HepG2 (cell line): Measurements from ENCODE around the gene CHAF1A. TPM values are rescaled to one million over a fixed set of nuclear protein-coding genes. Genes with fewer than 3 reads are reported as not detected.

Experiments used
- AGO2 ChIP-seq: fragments of 200-400 bp; formaldehyde crosslinking; optimal IDR thresholded peaks from 2 replicates; pipeline ENCODE3; 2017; ENCODE audit warnings: mild to moderate bottlenecking, low read depth, low read length, moderate library complexity
- ATF1 ChIP-seq: IDR thresholded peaks from 2 replicates; pipeline ENCODE4 v1.6.1; 2016; ENCODE audit warnings: mild to moderate bottlenecking, control low read depth
- FOSL2 ChIP-seq: sonication (generic); formaldehyde crosslinking; IDR thresholded peaks from 2 replicates; pipeline ENCODE4 v1.4.0; 2020; ENCODE audit warnings: missing genetic modification reagents
- FOXJ3 ChIP-seq: sonication (generic); formaldehyde crosslinking; IDR thresholded peaks from 2 replicates; pipeline ENCODE4 v1.4.0; 2020; ENCODE audit warnings: missing genetic modification reagents, mild to moderate bottlenecking, borderline replicate concordance
- HINFP ChIP-seq: sonication (generic); formaldehyde crosslinking; IDR thresholded peaks from 2 replicates; pipeline ENCODE4 v1.4.0; 2020; ENCODE audit warnings: low read depth, mild to moderate bottlenecking, missing genetic modification reagents
- JUND ChIP-seq: sonication (generic); formaldehyde crosslinking; IDR thresholded peaks from 2 replicates; pipeline ENCODE4 v1.8.0; 2022; ENCODE audit warnings: mild to moderate bottlenecking, missing genetic modification reagents
- PBX2 ChIP-seq: IDR thresholded peaks from 2 replicates; pipeline ENCODE4 v1.6.1; 2016; ENCODE audit warnings: control low read depth
- SATB2 ChIP-seq: sonication (generic); formaldehyde crosslinking; IDR thresholded peaks from 2 replicates; pipeline ENCODE4 v1.5.0; 2020; ENCODE audit warnings: missing genetic modification reagents
- TGIF2 ChIP-seq: IDR thresholded peaks from 2 replicates; pipeline ENCODE4 v1.6.1; 2016; ENCODE audit warnings: control low read depth, missing compliant biosample characterization
- ZBTB10 ChIP-seq: sonication (generic); formaldehyde crosslinking; IDR thresholded peaks from 2 replicates; pipeline ENCODE4 v1.4.0; 2020; ENCODE audit warnings: missing genetic modification reagents, borderline replicate concordance
- ZBTB43 ChIP-seq: sonication (generic); formaldehyde crosslinking; conservative IDR thresholded peaks from 2 replicates; pipeline ENCODE4 v1.4.0; 2020; ENCODE audit warnings: missing genetic modification reagents
- ZBTB46 ChIP-seq: sonication (generic); formaldehyde crosslinking; IDR thresholded peaks from 2 replicates; pipeline ENCODE4 v1.4.0; 2020; ENCODE audit warnings: mild to moderate bottlenecking, missing genetic modification reagents, borderline replicate concordance
- ZFX ChIP-seq: sonication (generic); formaldehyde crosslinking; IDR thresholded peaks from 2 replicates; pipeline ENCODE4 v1.4.0; 2020; ENCODE audit warnings: mild to moderate bottlenecking, low read depth, missing genetic modification reagents, moderate library complexity
- ZNF121 ChIP-seq: sonication (generic); formaldehyde crosslinking; IDR thresholded peaks from 2 replicates; pipeline ENCODE4 v1.5.0; 2020; ENCODE audit warnings: mild to moderate bottlenecking, missing genetic modification reagents
- ZNF362 ChIP-seq: sonication (generic); formaldehyde crosslinking; IDR thresholded peaks from 2 replicates; pipeline ENCODE4 v1.4.0; 2020; ENCODE audit warnings: missing genetic modification reagents, mild to moderate bottlenecking, borderline replicate concordance
- ZNF678 ChIP-seq: sonication (generic); formaldehyde crosslinking; IDR thresholded peaks from 2 replicates; pipeline ENCODE4 v1.4.0; 2020; ENCODE audit warnings: mild to moderate bottlenecking, missing genetic modification reagents
- ZNF761 ChIP-seq: sonication (generic); formaldehyde crosslinking; conservative IDR thresholded peaks from 2 replicates; pipeline ENCODE4 v1.4.0; 2020; ENCODE audit warnings: mild to moderate bottlenecking, missing genetic modification reagents
- ZNF775 ChIP-seq: sonication (generic); formaldehyde crosslinking; IDR thresholded peaks from 2 replicates; pipeline ENCODE4 v1.4.0; 2020; ENCODE audit warnings: missing genetic modification reagents, mild to moderate bottlenecking, moderate library complexity, borderline replicate concordance
- ZNF83 ChIP-seq: sonication (generic); formaldehyde crosslinking; IDR thresholded peaks from 2 replicates; pipeline ENCODE4 v1.4.0; 2020; ENCODE audit warnings: missing genetic modification reagents, mild to moderate bottlenecking, borderline replicate concordance
- polyA plus RNA-seq, 8 experiments: library from polyadenylated mRNA; depleted of rRNA in 3 of 8; stranded (reverse) in 7 of 8; unstranded in 1 of 8; fragments of >200 nt; fragmentation: Illumina TruSeq in 4 of 8; extraction: Trizol in 4 of 8; gene quantifications; 2 replicates each; pipeline versions ENCODE4 v1.2.1 to v1.2.3, GENCODE V29; 2011 to 2016; ENCODE audit warnings: low read depth in 4 of 8, missing spikeins in 1 of 8, mixed read lengths in 1 of 8; ENCODE audit not compliant: insufficient read depth in 1 of 8
- total RNA-seq, 5 experiments: library from RNA; depleted of rRNA; stranded (reverse); fragments of >200 nt; fragmentation: Illumina TruSeq; extraction: Trizol; gene quantifications; 2 replicates each; pipeline ENCODE4 v1.2.3, GENCODE V29; 2016; ENCODE audit warnings: low read depth in 1 of 5

The CHAF1A gene
- total and polyA plus RNA-seq, 2 of the 13 experiments (the other 11 are each of a cell fraction or from before 2014, with no cell fraction given): 11.0 to 34.8 TPM

GRCh38 chr19:4390567-4391305 lies 11.7 kb upstream of the CHAF1A start (continued):
- TF ChIP-seq ZBTB46 (CRISPR knock-in tag) (no peak), TGIF2 (peak; percentile 12; the same call in 1 of the 2 replicates), FOSL2 (CRISPR knock-in tag) (peak; percentile 80), HINFP (CRISPR knock-in tag) (no peak), ZBTB43 (CRISPR knock-in tag) (peak; percentile 70), PBX2 (CRISPR knock-in tag) (no peak), FOXJ3 (peak; percentile 73), ZNF83 (no peak), ZNF121 (CRISPR knock-in tag) (peak; percentile 47; the same call in 1 of the 2 replicates), JUND (no peak), ZNF678 (no peak), ZBTB10 (CRISPR knock-in tag) (no peak), ATF1 (peak; percentile 30; the same call in 1 of the 2 replicates), ZNF775 (CRISPR knock-in tag) (no peak), SATB2 (0 out of 2 replicates have a peak, but pooled peaks have one; percentile 46), ZFX (peak; percentile 94), ZNF761 (CRISPR knock-in tag) (no peak), ZNF362 (CRISPR knock-in tag) (peak; percentile 47; the same call in 1 of the 2 replicates), AGO2 (peak; percentile 7)
